GM13977 (cell line): ENCODE measurements around the gene CTNND2.

Experiments used
- DNase-seq: peaks from one replicate; pipeline ENCODE4 v3.0.0; 2012; ENCODE audit warnings: low spot score
- CTCF ChIP-seq: IDR thresholded peaks from 2 replicates; pipeline ENCODE4 v1.5.1; 2012; ENCODE audit warnings: mild to moderate bottlenecking, control low read depth; ENCODE audit not compliant: insufficient read depth; ENCODE audit errors: extremely low read depth, missing control alignments
- in situ Hi-C: fragments of 300-500 bp; cut with MboI; formaldehyde crosslinking; loops from one replicate; pipeline ENCODE4 v1.12.0; 2022; ENCODE audit warnings: low sequenced_read_pairs, low pct_unique_long_range_greater_than_20kb, mixed read lengths, inconsistent platforms; ENCODE audit not compliant: unreplicated experiment

The CTNND2 gene

GRCh38 chr5:11524188-11524587, 380.1 kb downstream of the CTNND2 start:
- in situ Hi-C loops: no loop called here
- no peak for TF ChIP-seq CTCF

GRCh38 chr5:11522796-11523195, 381.4 kb downstream of the CTNND2 start:
- TF ChIP-seq CTCF: no peak
- in situ Hi-C loops: no loop called here
- no peak for DNase-seq

More at GRCh38 chr5:11524188-11524587, 380.1 kb downstream of the CTNND2 start:
- no peak for DNase-seq

GRCh38 chr5:11520241-11520930, 383.9 kb downstream of the CTNND2 start:
- DNase-seq: no peak
- no peak for TF ChIP-seq CTCF
- in situ Hi-C loops: no loop called here

- in situ Hi-C loops: no loop called here
These were observed 385.0 kb downstream of the CTNND2 start for GRCh38 chr5:11519236-11519635.

GRCh38 chr5:11518676-11519075, 385.6 kb downstream of the CTNND2 start:
- no peak for TF ChIP-seq CTCF
- in situ Hi-C loops: no loop called here
- DNase-seq: no peak

More at GRCh38 chr5:11519236-11519635, 385.0 kb downstream of the CTNND2 start:
- TF ChIP-seq CTCF: no peak
- DNase-seq: no peak

GRCh38 chr5:11514705-11515432, 389.4 kb downstream of the CTNND2 start:
- in situ Hi-C loops: no loop called here
- TF ChIP-seq CTCF: no peak
- DNase-seq: no peak
